T-helper 1 cell (primary cell): Measurements from ENCODE around the gene CHIT1.
"Not testable (repeated sequence)": the region's sequence is repeated elsewhere in the genome, so short reads cannot be mapped to it uniquely, and the experiment has no call there.

ENCODE experiments used
- DNase-seq, 5 donors: peaks; one replicate each; pipeline ENCODE4 v3.0.0-alpha.2; 2012 to 2020
- total RNA-seq, 4 donors: gene quantifications; one replicate each; lab custom pipeline; 2026; lab: John Stamatoyannopoulos, UW

Gene CHIT1
- 0.71 to 2.7 (median 1.9) reads per million in 4 donors for total RNA-seq

GRCh38 chr1:203229471-203230135 is at the start of gene CHIT1:
CHIT1 (minus strand) TSS chr1:203229673; CDS start chr1:203229636, 37 bp downstream.
- no peak for DNase-seq

- DNase-seq: no peak
Observed at GRCh38 chr1:203278885-203279406, 49.5 kb upstream of the CHIT1 start.

- peak in 1 of 5 donors; percentile 40 for DNase-seq
Observed at GRCh38 chr1:203278082-203278884, 48.8 kb upstream of the CHIT1 start.

GRCh38 chr1:203276916-203277545 is 47.6 kb upstream of the CHIT1 start:
- DNase-seq: no peak

- DNase-seq: no peak
Observed at GRCh38 chr1:203276408-203276807, 46.9 kb upstream of the CHIT1 start.

- no peak for DNase-seq
Observed at GRCh38 chr1:203275656-203276272, 46.3 kb upstream of the CHIT1 start.

GRCh38 chr1:203274603-203275381 is 45.3 kb upstream of the CHIT1 start:
- no peak for DNase-seq

GRCh38 chr1:203273869-203274602 is 44.6 kb upstream of the CHIT1 start:
- no peak for DNase-seq

GRCh38 chr1:203273206-203273868 is 43.9 kb upstream of the CHIT1 start:
- DNase-seq: peak; percentile 78 to 89 (median 87)

- no peak for DNase-seq
Observed at GRCh38 chr1:203272633-203273205, 43.2 kb upstream of the CHIT1 start.

- DNase-seq: no peak
Observed at GRCh38 chr1:203271962-203272632, 42.6 kb upstream of the CHIT1 start.

- peak; percentile 49 to 78 (median 69) for DNase-seq
Observed at GRCh38 chr1:203271018-203271743, 41.7 kb upstream of the CHIT1 start.

GRCh38 chr1:203270448-203270847 is 41.0 kb upstream of the CHIT1 start:
- DNase-seq: no peak

GRCh38 chr1:203269654-203270020 is 40.2 kb upstream of the CHIT1 start:
- no peak for DNase-seq

- DNase-seq: peak in 4 of 5 donors; percentile 32 to 78 (median 44)
Observed at GRCh38 chr1:203268901-203269653, 39.6 kb upstream of the CHIT1 start.

- no peak for DNase-seq
Observed at GRCh38 chr1:203267912-203268311, 38.4 kb upstream of the CHIT1 start.

GRCh38 chr1:203267347-203267846 is 37.9 kb upstream of the CHIT1 start:
- DNase-seq: peak; percentile 54 to 84 (median 76)

GRCh38 chr1:203266140-203266539 is 36.7 kb upstream of the CHIT1 start:
- DNase-seq: not testable (repeated sequence)
